ENCODE data around the gene RHOT2. TPM values are rescaled to one million over a fixed set of nuclear protein-coding genes. Genes with fewer than 3 reads are reported as not detected.

RHOT2 gene
- polyA plus RNA-seq, 2 donors = 87.1 to 152 TPM

GRCh38 chr16:668519-669171 lies 713 bp downstream of the RHOT2 start:
- Histone ChIP-seq H3K4me3 (ENCODE audit: low read depth in 1 of 2, low read length in 2 of 2) (peak overlapping the region; percentile 67 to 88), H3K27me3 (ENCODE audit: control insufficient read depth in 1 of 2, insufficient read depth in 2 of 2, low read length in 2 of 2) (no peaks in the 10 kb centered on the region), H3K9me3 (ENCODE audit: control insufficient read depth in 2 of 2, insufficient read depth in 1 of 2, low read depth in 1 of 2, low read length in 1 of 2) (no peaks in the 10 kb centered on the region), H3K4me1 (ENCODE audit: control insufficient read depth in 2 of 2, insufficient read depth in 2 of 2, low read length in 1 of 2) (peaks cover 12 to 24% of the 10 kb centered on the region in 2 donors), H3K36me3 (ENCODE audit: control insufficient read depth in 2 of 2, insufficient read depth in 2 of 2, low read length in 1 of 2) (peaks cover 20 to 48% of the 10 kb centered on the region in 2 donors), H3K27ac (ENCODE audit: low read depth in 2 of 2, low read length in 1 of 2) (peak overlapping the region; percentile 70 to 87)
- 7 to 8% methylated on average over 48 to 50 of the region's 50 CpGs for WGBS, 2 donors

- 92 to 95% methylated on average over 13 of the region's 13 CpGs for WGBS, 2 donors
Measured at GRCh38 chr16:669666-670065, 1.7 kb downstream of the RHOT2 start.

GRCh38 chr16:670485-671352 lies 2.8 kb downstream of the RHOT2 start:
- Histone ChIP-seq H3K36me3 (ENCODE audit: control insufficient read depth in 2 of 2, insufficient read depth in 2 of 2, low read length in 1 of 2) (peaks cover 20 to 55% of the 10 kb centered on the region in 2 donors), H3K4me3 (ENCODE audit: low read depth in 1 of 2, low read length in 2 of 2) (no peak overlapping the region), H3K27ac (ENCODE audit: low read depth in 2 of 2, low read length in 1 of 2) (no peak overlapping the region), H3K27me3 (ENCODE audit: control insufficient read depth in 1 of 2, insufficient read depth in 2 of 2, low read length in 2 of 2) (no peaks in the 10 kb centered on the region), H3K4me1 (ENCODE audit: control insufficient read depth in 2 of 2, insufficient read depth in 2 of 2, low read length in 1 of 2) (peaks cover 17 to 31% of the 10 kb centered on the region in 2 donors), H3K9me3 (ENCODE audit: control insufficient read depth in 2 of 2, insufficient read depth in 1 of 2, low read depth in 1 of 2, low read length in 1 of 2) (no peaks in the 10 kb centered on the region)
- 90% methylated on average over 49 to 52 of the region's 52 CpGs for WGBS, 2 donors

More at GRCh38 chr16:669666-670065, 1.7 kb downstream of the RHOT2 start:
- no peak overlapping the region for H3K27ac ChIP-seq (ENCODE audit: low read depth in 2 of 2, low read length in 1 of 2)
- peaks cover 20 to 55% of the 10 kb centered on the region in 2 donors for H3K36me3 ChIP-seq (ENCODE audit: control insufficient read depth in 2 of 2, insufficient read depth in 2 of 2, low read length in 1 of 2)
- H3K9me3 ChIP-seq (ENCODE audit: control insufficient read depth in 2 of 2, insufficient read depth in 1 of 2, low read depth in 1 of 2, low read length in 1 of 2) = no peaks in the 10 kb centered on the region
- H3K4me3 ChIP-seq (ENCODE audit: low read depth in 1 of 2, low read length in 2 of 2) = no peak overlapping the region
- H3K27me3 ChIP-seq (ENCODE audit: control insufficient read depth in 1 of 2, insufficient read depth in 2 of 2, low read length in 2 of 2) = no peaks in the 10 kb centered on the region
- H3K4me1 ChIP-seq (ENCODE audit: control insufficient read depth in 2 of 2, insufficient read depth in 2 of 2, low read length in 1 of 2) = peaks cover 12 to 24% of the 10 kb centered on the region in 2 donors

- Histone ChIP-seq H3K27me3 (ENCODE audit: control insufficient read depth in 1 of 2, insufficient read depth in 2 of 2, low read length in 2 of 2) (no peaks in the 10 kb centered on the region), H3K27ac (ENCODE audit: low read depth in 2 of 2, low read length in 1 of 2) (no peak overlapping the region), H3K4me1 (ENCODE audit: control insufficient read depth in 2 of 2, insufficient read depth in 2 of 2, low read length in 1 of 2) (peaks cover 18 to 36% of the 10 kb centered on the region in 2 donors), H3K9me3 (ENCODE audit: control insufficient read depth in 2 of 2, insufficient read depth in 1 of 2, low read depth in 1 of 2, low read length in 1 of 2) (no peaks in the 10 kb centered on the region), H3K4me3 (ENCODE audit: low read depth in 1 of 2, low read length in 2 of 2) (no peak overlapping the region), H3K36me3 (ENCODE audit: control insufficient read depth in 2 of 2, insufficient read depth in 2 of 2, low read length in 1 of 2) (peaks cover 20 to 48% of the 10 kb centered on the region in 2 donors)
- 82 to 87% methylated on average over 35 to 40 of the region's 40 CpGs for WGBS, 2 donors
Measured at GRCh38 chr16:671353-672131, 3.6 kb downstream of the RHOT2 start.

GRCh38 chr16:672371-672770 lies 4.4 kb downstream of the RHOT2 start:
- Histone ChIP-seq H3K9me3 (ENCODE audit: control insufficient read depth in 2 of 2, insufficient read depth in 1 of 2, low read depth in 1 of 2, low read length in 1 of 2) (no peaks in the 10 kb centered on the region), H3K4me3 (ENCODE audit: low read depth in 1 of 2, low read length in 2 of 2) (no peak overlapping the region), H3K36me3 (ENCODE audit: control insufficient read depth in 2 of 2, insufficient read depth in 2 of 2, low read length in 1 of 2) (peaks cover 20 to 48% of the 10 kb centered on the region in 2 donors), H3K4me1 (ENCODE audit: control insufficient read depth in 2 of 2, insufficient read depth in 2 of 2, low read length in 1 of 2) (peaks cover 14 to 38% of the 10 kb centered on the region in 2 donors), H3K27me3 (ENCODE audit: control insufficient read depth in 1 of 2, insufficient read depth in 2 of 2, low read length in 2 of 2) (no peaks in the 10 kb centered on the region), H3K27ac (ENCODE audit: low read depth in 2 of 2, low read length in 1 of 2) (no peak overlapping the region)
- WGBS, 2 donors = 93 to 94% methylated on average over 19 of the region's 19 CpGs

- no peaks in the 10 kb centered on the region for H3K27me3 ChIP-seq (ENCODE audit: control insufficient read depth in 1 of 2, insufficient read depth in 2 of 2, low read length in 2 of 2)
- no peak overlapping the region for H3K4me3 ChIP-seq (ENCODE audit: low read depth in 1 of 2, low read length in 2 of 2)
- 89 to 94% methylated on average over 21 of the region's 21 CpGs for WGBS, 2 donors
- H3K27ac ChIP-seq (ENCODE audit: low read depth in 2 of 2, low read length in 1 of 2) = no peak overlapping the region
- no peaks in the 10 kb centered on the region for H3K9me3 ChIP-seq (ENCODE audit: control insufficient read depth in 2 of 2, insufficient read depth in 1 of 2, low read depth in 1 of 2, low read length in 1 of 2)
- peaks cover 13 to 40% of the 10 kb centered on the region in 2 donors for H3K4me1 ChIP-seq (ENCODE audit: control insufficient read depth in 2 of 2, insufficient read depth in 2 of 2, low read length in 1 of 2)
- H3K36me3 ChIP-seq (ENCODE audit: control insufficient read depth in 2 of 2, insufficient read depth in 2 of 2, low read length in 1 of 2) = peaks cover 20 to 48% of the 10 kb centered on the region in 2 donors
Measured at GRCh38 chr16:672851-673250, 4.9 kb downstream of the RHOT2 start.

- H3K27ac ChIP-seq (ENCODE audit: low read depth in 2 of 2, low read length in 1 of 2) = no peak overlapping the region
- peaks cover 13 to 43% of the 10 kb centered on the region in 2 donors for H3K4me1 ChIP-seq (ENCODE audit: control insufficient read depth in 2 of 2, insufficient read depth in 2 of 2, low read length in 1 of 2)
- H3K27me3 ChIP-seq (ENCODE audit: control insufficient read depth in 1 of 2, insufficient read depth in 2 of 2, low read length in 2 of 2) = no peaks in the 10 kb centered on the region
- peaks cover 20 to 48% of the 10 kb centered on the region in 2 donors for H3K36me3 ChIP-seq (ENCODE audit: control insufficient read depth in 2 of 2, insufficient read depth in 2 of 2, low read length in 1 of 2)
- H3K4me3 ChIP-seq (ENCODE audit: low read depth in 1 of 2, low read length in 2 of 2) = no peak overlapping the region
- 82 to 84% methylated on average over 18 of the region's 18 CpGs for WGBS, 2 donors
- no peaks in the 10 kb centered on the region for H3K9me3 ChIP-seq (ENCODE audit: control insufficient read depth in 2 of 2, insufficient read depth in 1 of 2, low read depth in 1 of 2, low read length in 1 of 2)
Measured at GRCh38 chr16:673399-673991, 5.6 kb downstream of the RHOT2 start.

- H3K4me1 ChIP-seq (ENCODE audit: control insufficient read depth in 2 of 2, insufficient read depth in 2 of 2, low read length in 1 of 2) = peaks cover 6 to 44% of the 10 kb centered on the region in 2 donors
- H3K4me3 ChIP-seq (ENCODE audit: low read depth in 1 of 2, low read length in 2 of 2) = no peak overlapping the region
- 78 to 83% methylated on average over 19 to 22 of the region's 22 CpGs for WGBS, 2 donors
- H3K36me3 ChIP-seq (ENCODE audit: control insufficient read depth in 2 of 2, insufficient read depth in 2 of 2, low read length in 1 of 2) = peaks cover 20 to 46% of the 10 kb centered on the region in 2 donors
- no peaks in the 10 kb centered on the region for H3K9me3 ChIP-seq (ENCODE audit: control insufficient read depth in 2 of 2, insufficient read depth in 1 of 2, low read depth in 1 of 2, low read length in 1 of 2)
- no peak overlapping the region for H3K27ac ChIP-seq (ENCODE audit: low read depth in 2 of 2, low read length in 1 of 2)
- H3K27me3 ChIP-seq (ENCODE audit: control insufficient read depth in 1 of 2, insufficient read depth in 2 of 2, low read length in 2 of 2) = no peaks in the 10 kb centered on the region
Measured at GRCh38 chr16:674214-674881, 6.4 kb downstream of the RHOT2 start.

Data from esophagus (tissue), 2 donors.